GM21526 (cell line): ENCODE data around the gene TES.
A peak's percentile ranks its signal among the peaks of the same experiment; 100 is the strongest.
"Not testable (repeated sequence)": the region's sequence is repeated elsewhere in the genome, so short reads cannot be mapped to it uniquely, and the experiment has no call there.

Experiments
- ATAC-seq: cut with Tn5 transposase; IDR thresholded peaks from one replicate; pipeline ENCODE4 v1.9.1; 2021; ENCODE audit warnings: moderate library complexity; ENCODE audit not compliant: unreplicated experiment, low FRiP score

The TES gene

DNA sequence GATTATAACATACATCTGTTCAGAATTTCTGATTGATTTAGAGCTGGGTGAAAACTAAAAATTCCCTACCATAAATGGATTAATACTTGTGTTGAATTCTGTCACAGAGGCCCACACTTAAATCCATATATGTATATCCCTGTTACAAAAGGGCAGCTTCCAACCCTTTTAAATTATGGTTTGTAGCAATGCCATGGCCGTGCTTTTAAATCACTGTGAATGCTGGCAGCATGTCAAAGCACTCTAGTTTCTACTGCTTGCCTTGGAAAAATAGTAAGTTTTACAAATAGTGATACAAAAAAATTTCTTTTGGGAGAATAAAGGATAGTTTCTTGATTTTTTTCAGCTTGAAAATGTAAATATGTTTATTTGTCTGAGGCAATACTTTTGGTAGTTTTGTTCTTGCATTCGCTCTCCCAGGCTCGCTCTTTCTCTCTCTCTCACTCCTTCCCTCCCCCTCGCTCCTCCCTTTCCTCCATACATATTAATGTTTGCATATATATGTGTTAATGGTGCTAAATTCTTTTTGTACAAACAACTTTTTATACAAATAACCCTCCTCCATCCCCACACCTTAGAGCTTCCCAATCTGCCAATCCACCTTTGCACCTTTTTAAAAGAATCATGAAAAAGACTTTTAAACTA lies 29.8 kb downstream of the TES start:
- ATAC-seq = no peak

DNA sequence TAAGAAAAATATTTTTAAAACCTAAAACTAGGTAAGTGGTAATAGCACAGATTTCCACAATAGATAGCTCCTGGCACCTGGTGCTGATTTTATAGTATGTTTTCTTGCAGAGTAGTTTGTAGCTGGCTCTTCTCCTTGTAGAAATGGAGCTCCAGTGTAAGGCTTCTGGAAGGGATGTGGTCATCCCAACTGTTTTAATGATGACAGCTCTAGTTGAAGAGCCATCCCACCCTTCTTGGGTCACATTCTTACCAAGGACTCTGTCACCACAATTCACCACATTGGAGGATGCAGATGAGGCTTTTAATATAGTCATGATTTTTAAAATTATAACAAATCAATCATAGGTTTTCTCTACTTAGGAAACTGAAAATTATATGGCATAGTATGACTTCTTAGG lies 31.0 kb downstream of the TES start:
- ATAC-seq = no peak

DNA sequence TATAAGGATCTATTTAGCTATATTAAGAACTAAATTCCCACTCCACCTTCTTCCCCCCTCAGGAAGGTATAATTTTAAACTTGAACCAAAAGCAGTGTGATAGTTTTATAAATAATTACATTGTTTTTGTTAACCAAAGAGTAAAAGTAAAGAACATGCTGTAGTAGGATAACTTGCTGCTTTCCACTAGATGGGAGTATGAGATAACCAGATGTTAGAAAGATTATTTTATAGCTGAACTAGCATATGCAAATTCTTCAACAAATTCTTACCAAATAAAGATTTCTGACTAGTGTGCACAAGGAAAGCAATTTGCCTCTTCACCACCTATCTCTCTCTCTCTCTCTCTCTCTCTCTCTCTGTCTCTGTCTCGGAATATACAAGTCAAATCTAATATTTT lies 31.8 kb downstream of the TES start:
- ATAC-seq = no peak

GRCh38 chr7:116242759-116243158 lies 32.4 kb downstream of the TES start:
- no peak for ATAC-seq

DNA sequence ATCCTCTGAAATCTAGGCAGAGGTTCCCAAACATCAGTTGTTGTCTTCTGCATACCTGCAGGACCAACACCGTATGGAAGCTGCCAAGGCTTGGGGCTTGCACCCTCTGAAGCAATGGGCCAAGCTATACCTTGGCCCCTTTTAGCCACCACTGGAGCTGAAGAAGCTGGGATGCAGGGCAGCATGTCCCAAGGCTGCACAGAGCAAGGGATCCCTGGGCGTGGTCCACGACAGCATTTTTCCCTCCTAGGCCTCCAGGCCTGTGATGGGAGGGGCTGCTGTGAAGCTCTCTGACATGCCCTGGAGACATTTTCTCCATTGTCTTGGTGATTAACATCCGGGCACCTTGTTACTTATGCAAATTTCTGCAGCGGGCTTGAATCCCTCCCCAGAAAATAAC lies 34.5 kb downstream of the TES start:
- not testable (repeated sequence) for ATAC-seq

GRCh38 chr7:116246357-116246756 lies 36.0 kb downstream of the TES start:
- no peak for ATAC-seq

- ATAC-seq = peak; percentile 62
These were observed 39.7 kb downstream of the TES start for GRCh38 chr7:116249969-116250553.

- no peak for ATAC-seq
These were observed 41.3 kb downstream of the TES start for GRCh38 chr7:116251675-116252074.

- no peak for ATAC-seq
These were observed 41.9 kb downstream of the TES start for GRCh38 chr7:116252249-116252648.

DNA sequence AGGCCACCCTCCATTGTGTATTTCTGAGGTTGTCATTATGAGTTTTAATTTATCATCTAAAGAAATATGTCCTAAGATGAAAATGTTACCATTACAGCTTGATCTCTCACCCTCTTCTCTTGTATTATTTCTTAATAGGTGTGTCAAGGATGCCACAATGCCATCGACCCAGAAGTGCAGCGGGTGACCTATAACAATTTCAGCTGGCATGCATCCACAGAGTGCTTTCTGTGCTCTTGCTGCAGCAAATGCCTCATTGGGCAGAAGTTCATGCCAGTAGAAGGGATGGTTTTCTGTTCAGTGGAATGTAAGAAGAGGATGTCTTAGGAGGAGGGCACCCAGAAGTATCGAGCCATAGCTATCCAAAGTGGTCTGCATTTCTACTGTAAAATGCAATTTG lies 46.8 kb downstream of the TES start:
- no peak for ATAC-seq

DNA sequence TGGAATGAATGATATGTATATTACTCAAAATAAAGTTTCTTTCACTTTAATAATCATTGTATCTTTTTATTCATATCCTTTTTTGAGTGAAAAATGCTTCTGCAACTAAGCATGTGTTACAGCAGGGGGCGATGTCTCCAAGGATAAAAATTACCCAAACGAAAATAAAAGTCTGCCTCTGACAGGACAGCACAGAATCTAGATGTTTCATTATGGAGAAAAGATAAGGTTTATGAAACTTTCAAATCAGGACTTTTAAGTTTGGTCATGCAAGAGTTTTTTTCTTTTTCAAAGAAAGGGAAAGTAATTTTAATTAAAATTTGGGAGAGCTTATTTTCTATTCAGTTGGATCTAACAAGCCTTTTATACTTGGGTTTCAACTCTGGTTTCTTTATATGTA lies 48.4 kb downstream of the TES start:
- peak; percentile 63 for ATAC-seq

- no peak for ATAC-seq
These were observed 49.0 kb downstream of the TES start for GRCh38 chr7:116259156-116259870.

DNA sequence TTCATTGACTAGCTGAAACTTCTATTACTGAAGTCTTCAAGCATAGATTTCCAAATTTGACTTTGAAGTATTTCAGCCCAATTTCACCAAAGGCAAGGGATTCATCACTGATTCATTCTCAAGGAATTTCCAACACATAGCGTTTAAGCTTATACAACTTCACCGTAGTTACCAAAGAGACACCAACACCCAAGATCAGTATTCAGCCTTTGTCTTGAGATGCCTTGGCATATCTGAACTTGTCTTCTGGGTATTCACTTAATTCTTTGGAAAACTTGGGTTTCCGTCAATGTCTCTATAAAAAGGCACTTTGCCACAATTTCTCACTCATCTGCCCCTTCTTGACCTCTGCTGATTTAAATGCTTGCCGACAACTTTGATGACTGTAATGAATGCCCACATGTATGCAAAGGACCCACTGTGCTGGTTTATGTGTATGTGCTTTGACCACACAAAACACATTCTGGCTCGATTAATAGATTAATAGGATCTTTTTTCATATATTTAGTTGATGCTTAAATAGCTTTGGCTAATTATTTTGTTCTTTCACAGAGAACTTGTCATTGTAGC lies 49.6 kb downstream of the TES start:
- ATAC-seq = no peak

DNA sequence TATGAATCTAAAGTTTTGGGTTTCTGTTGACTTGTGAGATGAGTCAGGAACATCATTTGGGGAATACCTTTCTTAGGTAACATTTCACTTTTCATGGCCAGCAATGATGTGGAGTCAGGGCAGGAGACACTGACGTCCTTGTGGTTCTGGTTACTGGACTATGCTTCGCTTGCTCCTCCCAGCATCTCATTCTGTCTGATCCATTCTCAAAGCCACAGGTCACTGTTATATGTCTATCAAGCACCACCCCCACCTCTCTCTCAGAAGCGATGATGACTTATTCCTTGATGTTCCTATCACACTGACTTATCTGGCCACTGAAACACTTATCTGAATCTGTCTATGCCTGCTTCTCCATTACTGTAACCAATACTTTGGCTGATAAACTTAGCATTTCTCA lies 51.6 kb downstream of the TES start:
- no peak for ATAC-seq

GRCh38 chr7:116265881-116266280 lies 55.5 kb downstream of the TES start:
- no peak for ATAC-seq

- ATAC-seq = no peak
These were observed 59.1 kb downstream of the TES start for GRCh38 chr7:116269466-116269865.

DNA sequence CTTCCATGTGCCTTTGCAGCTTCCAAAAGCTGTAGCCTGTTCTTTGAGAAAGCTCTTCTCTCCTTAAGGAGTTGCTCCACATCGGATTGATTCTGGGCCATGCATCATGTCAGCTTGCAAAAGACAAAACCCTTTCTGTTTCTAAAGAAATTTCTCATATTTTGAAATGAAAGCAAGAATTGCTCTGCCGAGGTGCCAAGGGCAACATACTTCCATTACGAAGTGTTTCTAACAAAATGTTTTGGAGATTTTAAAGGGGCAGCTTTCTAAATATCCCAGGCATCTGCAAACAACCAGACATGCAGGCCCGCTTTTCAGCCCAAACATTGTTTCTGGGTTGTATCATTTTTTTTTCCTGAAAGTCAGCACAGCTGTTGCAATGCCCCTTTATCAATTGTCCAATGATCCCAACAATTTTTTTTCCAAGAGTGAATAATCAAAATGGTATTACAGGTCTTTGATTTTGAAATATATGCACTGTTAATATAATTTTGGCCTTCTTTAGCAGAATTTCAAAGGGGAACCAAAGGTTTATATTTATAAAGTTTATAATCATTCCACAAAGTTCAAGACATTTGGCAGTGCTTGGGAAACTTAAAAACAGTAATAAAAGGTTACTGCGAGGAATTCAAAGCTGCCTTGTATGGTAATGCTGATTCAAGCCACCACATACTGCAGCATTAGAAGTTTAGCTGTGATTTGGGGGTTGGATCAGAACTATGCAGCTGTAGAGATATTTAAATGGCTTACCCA lies 61.0 kb downstream of the TES start:
- ATAC-seq = no peak

DNA sequence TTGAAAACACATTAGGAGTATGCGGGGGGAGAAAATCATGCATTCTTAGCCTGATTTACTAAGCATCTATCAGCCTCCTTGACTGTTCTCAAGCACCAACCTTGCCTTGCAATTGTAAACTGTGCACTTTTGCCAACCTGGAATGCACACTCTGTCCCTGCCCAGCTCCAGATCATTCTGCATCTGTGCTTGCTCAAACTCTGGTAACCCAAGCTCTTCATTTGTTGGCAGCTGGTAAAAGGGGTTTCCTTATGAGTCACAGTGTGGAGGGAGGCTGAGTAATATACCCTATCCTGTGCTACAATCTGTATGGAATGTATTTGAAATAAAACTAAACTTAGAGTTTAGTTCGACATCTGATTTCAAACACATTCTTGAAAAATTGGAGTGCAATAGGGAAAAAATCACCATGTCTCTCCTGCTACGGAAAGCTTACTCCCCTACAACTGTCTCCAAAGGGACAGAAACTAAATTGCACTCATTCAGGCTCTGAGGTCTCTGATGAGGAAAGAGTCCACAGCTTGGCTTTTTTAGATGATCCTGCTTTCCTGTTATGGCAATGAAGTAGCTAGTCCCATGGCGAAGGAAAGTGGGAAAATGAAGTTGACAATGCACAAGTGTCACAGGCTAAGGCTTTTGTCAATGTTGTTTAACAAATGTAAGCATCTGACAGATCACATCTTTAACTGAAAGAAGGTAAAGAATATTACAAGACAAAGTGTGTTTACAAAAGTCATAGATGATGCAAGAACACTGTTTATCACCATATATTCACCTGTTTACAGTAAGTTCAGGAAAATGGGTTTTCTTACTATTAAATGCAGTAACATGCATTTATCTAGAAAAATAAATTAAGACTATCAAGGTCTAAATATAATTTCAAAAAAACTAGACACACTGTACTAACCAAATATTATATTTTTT lies 61.9 kb downstream of the TES start:
- no peak for ATAC-seq

DNA sequence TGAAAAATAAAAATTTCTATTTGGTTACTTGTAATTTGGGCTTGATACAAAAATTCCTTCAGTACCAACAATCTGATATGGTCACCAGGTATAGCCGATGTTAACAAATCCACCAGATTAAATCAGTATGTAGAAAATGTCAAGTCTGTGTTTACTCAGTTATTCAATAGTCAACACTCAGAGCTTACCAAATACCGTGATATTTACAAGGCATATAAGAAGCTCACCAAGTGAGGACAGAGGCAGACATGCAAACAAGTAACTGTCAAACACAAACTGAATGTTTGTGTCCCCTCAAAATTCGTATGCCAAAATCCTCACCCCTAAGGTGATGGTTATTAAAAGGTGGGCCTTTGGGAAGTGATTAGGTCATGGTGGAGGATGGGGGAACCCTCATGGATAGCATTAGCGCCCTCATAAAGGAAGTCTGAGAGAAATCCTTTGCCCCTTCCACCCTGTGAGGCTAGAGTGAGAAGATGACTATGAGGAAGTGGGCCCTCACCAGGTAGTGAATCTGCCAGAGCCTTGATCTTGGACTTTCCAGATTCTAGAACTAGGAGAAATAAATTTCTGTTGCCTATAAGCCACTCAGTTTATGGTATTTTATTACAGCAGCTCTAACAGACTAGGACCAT lies 63.1 kb downstream of the TES start:
- ATAC-seq = no peak

DNA sequence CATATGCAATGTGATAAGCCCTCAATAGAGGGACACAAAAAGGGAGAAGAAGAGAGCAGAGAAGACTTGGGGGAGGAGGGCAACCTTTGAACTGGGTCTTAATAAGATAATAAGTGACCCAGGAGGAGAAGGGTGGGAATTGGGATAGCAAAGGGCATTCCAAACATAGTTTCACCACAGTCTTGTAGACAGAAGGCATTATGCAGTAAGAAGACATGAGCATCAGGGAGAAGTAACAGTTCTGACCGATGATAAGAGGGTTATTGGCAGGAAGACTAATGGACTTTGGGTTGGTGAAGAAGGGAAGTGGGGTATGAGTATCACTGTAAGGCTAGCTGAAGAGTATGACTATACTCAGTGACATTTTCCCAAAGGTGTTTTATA lies 63.6 kb downstream of the TES start:
- no peak for ATAC-seq
